K562 (cell line): ENCODE data around the gene UCP1. TPM values are rescaled to one million over a fixed set of nuclear protein-coding genes. Genes with fewer than 3 reads are reported as not detected.

Source experiments
- CC2D1A ChIP-seq: fragments of 450-650 bp; IDR thresholded peaks from 2 replicates; pipeline ENCODE4 v1.6.1; 2017; ENCODE audit warnings: mild to moderate bottlenecking
- CHD1 ChIP-seq: fragments of 200-600 bp; sonication (generic); IDR thresholded peaks from one replicate; pipeline ENCODE4 v1.6.1; 2012; ENCODE audit warnings: mild to moderate bottlenecking, moderate library complexity, low read length, inconsistent platforms
- CREM ChIP-seq: IDR thresholded peaks from 2 replicates; pipeline ENCODE4 v1.6.1; 2014; ENCODE audit warnings: antibody characterized with exemption, low read depth
- EWSR1 ChIP-seq: fragments of 450-650 bp; IDR thresholded peaks from 2 replicates; pipeline ENCODE4 v1.6.1; 2018; ENCODE audit warnings: borderline replicate concordance, mild to moderate bottlenecking, low read depth, moderate library complexity; ENCODE audit not compliant: partially characterized antibody
- FOS ChIP-seq: IDR thresholded peaks from 3 replicates; pipeline ENCODE4 v1.6.1; 2011; ENCODE audit not compliant: insufficient read length; ENCODE audit errors: extremely low read depth
- FOXK2 ChIP-seq, 2 experiments: fragments of 450-650 bp; IDR thresholded peaks in 1 of 2; conservative IDR thresholded peaks in 1 of 2; 2 replicates each; pipeline ENCODE4 v1.6.1; 2016; ENCODE audit warnings: low read depth in 2 of 2, mild to moderate bottlenecking in 1 of 2
- FOXM1 ChIP-seq, 2 experiments: fragments of 450-650 bp in 1 of 2; sonication (generic) in 1 of 2; formaldehyde crosslinking in 1 of 2; IDR thresholded peaks; 2 replicates each; pipeline versions ENCODE4 v1.6.1 to v1.9.0; 2017 to 2022; ENCODE audit warnings: low read depth in 2 of 2, mild to moderate bottlenecking in 2 of 2, missing genetic modification reagents in 1 of 2, moderate library complexity in 1 of 2
- GATAD2B ChIP-seq: fragments of 450-650 bp; IDR thresholded peaks from 2 replicates; pipeline ENCODE4 v1.6.1; 2017; ENCODE audit warnings: mild to moderate bottlenecking, borderline replicate concordance
- HDAC2 ChIP-seq: fragments of 450-650 bp; IDR thresholded peaks from 2 replicates; pipeline ENCODE4 v1.6.1; 2016; ENCODE audit warnings: mild to moderate bottlenecking
- HDAC3 ChIP-seq: fragments of 450-650 bp; IDR thresholded peaks from 2 replicates; pipeline ENCODE4 v1.6.1; 2018; ENCODE audit warnings: borderline replicate concordance, mild to moderate bottlenecking, moderate library complexity; ENCODE audit not compliant: partially characterized antibody
- KAT7 ChIP-seq: sonication (generic); formaldehyde crosslinking; IDR thresholded peaks from 2 replicates; pipeline ENCODE4 v1.8.0; 2022; ENCODE audit warnings: missing genetic modification reagents, mild to moderate bottlenecking, borderline replicate concordance
- KLF13 ChIP-seq: fragments of 450-650 bp; IDR thresholded peaks from 2 replicates; pipeline ENCODE4 v1.6.1; 2016; ENCODE audit warnings: missing genetic modification characterization, low read depth, mild to moderate bottlenecking, missing compliant biosample characterization, moderate library complexity, borderline replicate concordance
- MTA2 ChIP-seq: fragments of 450-650 bp; IDR thresholded peaks from 2 replicates; pipeline ENCODE4 v1.6.1; 2016; ENCODE audit warnings: low read depth
- RBM22 ChIP-seq: fragments of 200-400 bp; formaldehyde crosslinking; IDR thresholded peaks from 2 replicates; pipeline ENCODE4 v1.6.1; 2018; ENCODE audit warnings: low read length, low read depth; ENCODE audit not compliant: poor library complexity, severe bottlenecking
- SP1 ChIP-seq: sonication (generic); formaldehyde crosslinking; IDR thresholded peaks from 2 replicates; pipeline ENCODE4 v1.8.1; 2022; ENCODE audit warnings: mild to moderate bottlenecking, missing genetic modification reagents
- THRAP3 ChIP-seq: fragments of 450-650 bp; IDR thresholded peaks from 2 replicates; pipeline ENCODE4 v1.6.1; 2016; ENCODE audit warnings: mild to moderate bottlenecking, inconsistent platforms, borderline replicate concordance
- ZFX ChIP-seq: sonication (generic); formaldehyde crosslinking; IDR thresholded peaks from 2 replicates; pipeline ENCODE4 v1.8.0; 2022; ENCODE audit warnings: mild to moderate bottlenecking, missing genetic modification reagents, moderate library complexity
- ZNF121 ChIP-seq: sonication (generic); formaldehyde crosslinking; conservative IDR thresholded peaks from 2 replicates; pipeline ENCODE4 v1.8.0; 2022; ENCODE audit warnings: missing genetic modification reagents
- polyA plus RNA-seq, 8 experiments: library from polyadenylated mRNA; depleted of rRNA in 4 of 8; stranded (reverse) in 5 of 8; unstranded in 3 of 8; fragments of >200 nt; fragmentation: Nextera tagmentation in 2 of 8; fragmentation: Illumina TruSeq in 1 of 8; extraction: Ambion mirVana in 2 of 8; extraction: Trizol in 1 of 8; gene quantifications; 2 replicates each; pipeline versions ENCODE4 v1.2.1 to v1.2.3, GENCODE V29; 2011 to 2014; ENCODE audit warnings: inconsistent platforms in 1 of 8, missing spikeins in 1 of 8
- total RNA-seq, 7 experiments: library from RNA; depleted of rRNA in 6 of 7; stranded (reverse); fragments of >200 nt in 6 of 7; fragmentation: Illumina TruSeq in 2 of 7; extraction: Trizol in 2 of 7; gene quantifications; 2 replicates each; pipeline versions ENCODE4 v1.2.1 to v1.2.3, GENCODE V29; 2011 to 2021; ENCODE audit warnings: low replicate concordance in 1 of 7
- TF ChIP-seq, protein P1 (sequence below): fragments of 450-650 bp; formaldehyde crosslinking; IDR thresholded peaks from 2 replicates; pipeline ENCODE4 v1.4.0; 2020; ENCODE audit warnings: mild to moderate bottlenecking, moderate library complexity
- TF ChIP-seq, protein P2 (sequence below): IDR thresholded peaks from 2 replicates; pipeline ENCODE4 v1.6.1; 2011; ENCODE audit not compliant: insufficient read length; ENCODE audit errors: extremely low read depth
- TF ChIP-seq, protein P3 (sequence below): fragments of 450-650 bp; formaldehyde crosslinking; IDR thresholded peaks from 2 replicates; pipeline ENCODE4 v1.4.0; 2022; ENCODE audit warnings: missing genetic modification characterization
- TF ChIP-seq, protein P4 (sequence below): fragments of 250-450 bp; sonication (Bioruptor Pico); IDR thresholded peaks from 2 replicates; pipeline ENCODE4 v1.4.0; 2020

UCP1 gene
- total and polyA plus RNA-seq, 9 of the 15 experiments (the other 6 are each of a cell fraction or from before 2014, with no cell fraction given): not detected

DNA sequence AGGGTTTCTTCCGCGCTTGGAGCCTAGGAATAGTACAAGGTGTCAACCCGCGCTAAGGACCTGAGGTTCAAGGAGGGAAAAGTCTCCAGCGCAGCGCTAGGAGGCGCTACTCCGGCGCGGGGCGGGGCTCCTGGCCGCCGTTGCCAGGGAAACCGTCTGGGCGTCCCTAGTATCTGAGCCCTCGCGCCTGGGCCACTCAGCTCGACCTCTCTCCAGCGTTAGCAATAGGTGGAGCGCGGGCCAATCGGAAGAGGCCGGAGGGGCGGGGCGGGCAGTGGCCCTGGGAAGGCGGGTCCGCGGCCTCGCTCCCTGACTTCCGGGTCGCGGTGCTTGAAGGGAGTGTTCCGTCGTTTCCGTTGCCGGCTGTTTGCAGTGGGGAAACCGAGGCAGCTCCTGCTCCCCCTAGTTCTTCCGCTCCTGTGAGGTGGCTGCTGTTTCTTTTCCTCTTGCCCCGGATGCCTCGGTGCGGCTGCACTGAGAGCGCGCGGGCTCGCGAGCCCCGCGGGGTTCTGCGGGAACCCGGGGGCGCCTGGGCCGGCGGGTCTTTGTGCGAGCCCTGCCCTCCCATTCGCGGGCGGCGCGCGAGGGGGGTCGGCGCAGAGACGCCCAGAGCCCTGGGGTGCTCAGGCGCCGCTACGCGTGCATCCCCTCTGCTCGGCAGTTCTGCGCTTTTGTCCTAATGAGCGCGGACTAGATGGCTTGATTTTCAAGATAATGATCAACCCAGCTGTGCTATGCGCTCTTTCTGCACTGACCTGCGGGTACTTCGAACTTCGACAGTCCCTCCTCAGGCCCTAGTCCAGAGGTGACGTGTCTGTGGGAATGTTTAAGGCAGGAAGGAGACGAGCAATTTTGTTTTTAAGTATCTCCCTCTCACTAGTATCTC lies 44.7 kb downstream of the UCP1 start, which contains the start of gene ELMOD2 (continued):
- peak; percentile 20; the same call in 1 of the 2 replicates for TF ChIP-seq KAT7 (CRISPR knock-in tag)
- TF ChIP-seq, protein P1, sequence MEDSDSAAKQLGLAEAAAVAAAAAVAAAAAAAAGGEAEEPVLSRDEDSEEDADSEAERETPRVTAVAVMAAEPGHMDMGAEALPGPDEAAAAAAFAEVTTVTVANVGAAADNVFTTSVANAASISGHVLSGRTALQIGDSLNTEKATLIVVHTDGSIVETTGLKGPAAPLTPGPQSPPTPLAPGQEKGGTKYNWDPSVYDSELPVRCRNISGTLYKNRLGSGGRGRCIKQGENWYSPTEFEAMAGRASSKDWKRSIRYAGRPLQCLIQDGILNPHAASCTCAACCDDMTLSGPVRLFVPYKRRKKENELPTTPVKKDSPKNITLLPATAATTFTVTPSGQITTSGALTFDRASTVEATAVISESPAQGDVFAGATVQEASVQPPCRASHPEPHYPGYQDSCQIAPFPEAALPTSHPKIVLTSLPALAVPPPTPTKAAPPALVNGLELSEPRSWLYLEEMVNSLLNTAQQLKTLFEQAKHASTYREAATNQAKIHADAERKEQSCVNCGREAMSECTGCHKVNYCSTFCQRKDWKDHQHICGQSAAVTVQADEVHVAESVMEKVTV (CRISPR knock-in tag): no peak
- 0 out of 2 replicates have a peak, but pooled peaks have one; percentile 27 for TF ChIP-seq MTA2
- TF ChIP-seq, protein P2, sequence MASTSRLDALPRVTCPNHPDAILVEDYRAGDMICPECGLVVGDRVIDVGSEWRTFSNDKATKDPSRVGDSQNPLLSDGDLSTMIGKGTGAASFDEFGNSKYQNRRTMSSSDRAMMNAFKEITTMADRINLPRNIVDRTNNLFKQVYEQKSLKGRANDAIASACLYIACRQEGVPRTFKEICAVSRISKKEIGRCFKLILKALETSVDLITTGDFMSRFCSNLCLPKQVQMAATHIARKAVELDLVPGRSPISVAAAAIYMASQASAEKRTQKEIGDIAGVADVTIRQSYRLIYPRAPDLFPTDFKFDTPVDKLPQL: no peak
- TF ChIP-seq FOS: peak; percentile 47
- TF ChIP-seq HDAC2: no peak
- TF ChIP-seq EWSR1: no peak
- peak; percentile 54 for TF ChIP-seq CC2D1A
- TF ChIP-seq KLF13 (tag): peak; percentile 81; the same call in 1 of the 2 replicates
- TF ChIP-seq, protein P3, sequence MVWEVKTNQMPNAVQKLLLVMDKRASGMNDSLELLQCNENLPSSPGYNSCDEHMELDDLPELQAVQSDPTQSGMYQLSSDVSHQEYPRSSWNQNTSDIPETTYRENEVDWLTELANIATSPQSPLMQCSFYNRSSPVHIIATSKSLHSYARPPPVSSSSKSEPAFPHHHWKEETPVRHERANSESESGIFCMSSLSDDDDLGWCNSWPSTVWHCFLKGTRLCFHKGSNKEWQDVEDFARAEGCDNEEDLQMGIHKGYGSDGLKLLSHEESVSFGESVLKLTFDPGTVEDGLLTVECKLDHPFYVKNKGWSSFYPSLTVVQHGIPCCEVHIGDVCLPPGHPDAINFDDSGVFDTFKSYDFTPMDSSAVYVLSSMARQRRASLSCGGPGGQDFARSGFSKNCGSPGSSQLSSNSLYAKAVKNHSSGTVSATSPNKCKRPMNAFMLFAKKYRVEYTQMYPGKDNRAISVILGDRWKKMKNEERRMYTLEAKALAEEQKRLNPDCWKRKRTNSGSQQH (CRISPR knock-in tag): no peak
- TF ChIP-seq SP1: peak; percentile 95
- no peak for TF ChIP-seq ZNF121
- no peak for TF ChIP-seq CHD1
- no peak for TF ChIP-seq THRAP3
- peak; percentile 86 for TF ChIP-seq GATAD2B
- no peak for TF ChIP-seq HDAC3
- TF ChIP-seq ZFX (CRISPR knock-in tag): peak; percentile 79
- TF ChIP-seq CREM: peak; percentile 51
- peak in 1 of 2 experiments; percentile 47; a peak in 1 of 4 replicates for TF ChIP-seq FOXK2 (conservative IDR thresholded peaks at IDR 0.05 in 1 of 2, IDR thresholded peaks at IDR 0.05 in 1 of 2; ENCODE audit: low read depth in 2 of 2)
- peak; percentile 93 for TF ChIP-seq RBM22
- TF ChIP-seq, protein P4, sequence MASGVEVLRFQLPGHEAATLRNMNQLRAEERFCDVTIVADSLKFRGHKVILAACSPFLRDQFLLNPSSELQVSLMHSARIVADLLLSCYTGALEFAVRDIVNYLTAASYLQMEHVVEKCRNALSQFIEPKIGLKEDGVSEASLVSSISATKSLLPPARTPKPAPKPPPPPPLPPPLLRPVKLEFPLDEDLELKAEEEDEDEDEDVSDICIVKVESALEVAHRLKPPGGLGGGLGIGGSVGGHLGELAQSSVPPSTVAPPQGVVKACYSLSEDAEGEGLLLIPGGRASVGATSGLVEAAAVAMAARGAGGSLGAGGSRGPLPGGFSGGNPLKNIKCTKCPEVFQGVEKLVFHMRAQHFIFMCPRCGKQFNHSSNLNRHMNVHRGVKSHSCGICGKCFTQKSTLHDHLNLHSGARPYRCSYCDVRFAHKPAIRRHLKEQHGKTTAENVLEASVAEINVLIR (CRISPR knock-in tag): no peak
- 0 out of 2 replicates have a peak, but pooled peaks have one; percentile 15 for TF ChIP-seq FOXM1 (IDR thresholded peaks at IDR 0.05; ENCODE audit: low read depth)
- TF ChIP-seq FOXM1 (CRISPR knock-in tag; IDR thresholded peaks at IDR 0.05; ENCODE audit: low read depth): no peak
